Stromal cell of bone marrow (primary cell): Measurements from ENCODE around the gene MLC1.

Experiments
- DNase-seq: peaks from one replicate; pipeline ENCODE4 v3.0.0-alpha.2; 2012; ENCODE audit warnings: low read depth

Gene MLC1

GRCh38 chr22:50058061-50058905, 26.9 kb downstream of the MLC1 start, which contains the start of gene TTLL8:
Gene TTLL8 (minus strand): TSS chr22:50058298.
- no peak for DNase-seq

- no peak for DNase-seq
Measured at GRCh38 chr22:50057278-50058060, 27.8 kb downstream of the MLC1 start.

- DNase-seq, result no peak
Measured at GRCh38 chr22:50056214-50056972, 28.8 kb downstream of the MLC1 start.

- DNase-seq, result no peak
Measured at GRCh38 chr22:50053861-50054260, 31.4 kb downstream of the MLC1 start.

GRCh38 chr22:50051930-50052329, 33.3 kb downstream of the MLC1 start:
- no peak for DNase-seq

- no peak for DNase-seq
Measured at GRCh38 chr22:50049299-50050195, 35.7 kb downstream of the MLC1 start.

GRCh38 chr22:50048836-50049235, 36.4 kb downstream of the MLC1 start:
- no peak for DNase-seq

GRCh38 chr22:50048061-50048765, 37.0 kb downstream of the MLC1 start:
- DNase-seq, result no peak

- DNase-seq, result no peak
Measured at GRCh38 chr22:50047346-50047745, 37.9 kb downstream of the MLC1 start.

- DNase-seq, result no peak
Measured at GRCh38 chr22:50046481-50047245, 38.6 kb downstream of the MLC1 start.

- DNase-seq, result no peak
Measured at GRCh38 chr22:50046019-50046415, 39.2 kb downstream of the MLC1 start.

- no peak for DNase-seq
Measured at GRCh38 chr22:50045211-50046018, 39.8 kb downstream of the MLC1 start.

- DNase-seq, result no peak
Measured at GRCh38 chr22:50044485-50045118, 40.6 kb downstream of the MLC1 start.

- DNase-seq, result no peak
Measured at GRCh38 chr22:50041361-50042065, 43.7 kb downstream of the MLC1 start.

GRCh38 chr22:50040717-50041116, 44.5 kb downstream of the MLC1 start:
- no peak for DNase-seq

- no peak for DNase-seq
Measured at GRCh38 chr22:50039669-50040443, 45.4 kb downstream of the MLC1 start.
